Thyroid gland (tissue), 4 donors: Measurements from ENCODE around the gene ATP8B1. TPM values are rescaled to one million over a fixed set of nuclear protein-coding genes. Genes with fewer than 3 reads are reported as not detected.
"Not testable (repeated sequence)": the region's sequence is repeated elsewhere in the genome, so short reads cannot be mapped to it uniquely, and the experiment has no call there.

Source experiments
- DNase-seq, 2 donors: peaks; one replicate each; pipeline ENCODE4 v3.0.0-alpha.2; 2019
- H3K27ac ChIP-seq, 3 donors: fragments of 200-600 bp; sonication (generic); 1 replicate in 2 of 3; 2 replicates in 1 of 3; pipeline ENCODE4 v1.5.1; 2016 to 2019; ENCODE audit warnings: mild to moderate bottlenecking in 1 of 3, moderate library complexity in 1 of 3
- H3K27me3 ChIP-seq: fragments of 200-600 bp; sonication (generic); one replicate; pipeline ENCODE4 v1.5.1; 2019
- H3K36me3 ChIP-seq, 2 donors: fragments of 200-600 bp; sonication (generic); one replicate each; pipeline ENCODE4 v1.5.1; 2016 to 2019
- H3K4me1 ChIP-seq, 2 donors: fragments of 200-600 bp; sonication (generic); one replicate each; pipeline ENCODE4 v1.5.1; 2017 to 2019
- H3K4me3 ChIP-seq, 3 donors: fragments of 200-600 bp; sonication (generic); replicated peaks in 1 of 3; 1 replicate in 2 of 3; 2 replicates in 1 of 3; pipeline ENCODE4 v1.5.1; 2016; ENCODE audit warnings: mild to moderate bottlenecking in 1 of 3
- H3K9me3 ChIP-seq: fragments of 200-600 bp; sonication (generic); one replicate; pipeline ENCODE4 v1.5.1; 2017
- POLR2A ChIP-seq, 2 donors: fragments of 450-650 bp; IDR thresholded peaks; one replicate each; pipeline ENCODE4 v1.6.1; 2017; ENCODE audit warnings: antibody characterized with exemption in 2 of 2, mild to moderate bottlenecking in 2 of 2, moderate library complexity in 1 of 2
- WGBS, 2 donors: methylation state at CpG; one replicate each; pipeline ENCODE4 v1.1.5; 2017; 5-methylcytosine and 5-hydroxymethylcytosine counted together
- intact Hi-C: fragments of 100-400 bp; cut with DNase I; formaldehyde crosslinking; loops from one replicate; pipeline ENCODE4 v1.15.1; 2023
- total RNA-seq, 4 donors: library from RNA; depleted of rRNA; stranded (reverse); fragments of >200 nt; gene quantifications; one replicate each; pipeline ENCODE4 v1.2.3, GENCODE V29; 2016
- TF ChIP-seq, protein P1 (sequence below), 6 experiments: fragments of 200-600 bp in 3 of 6; fragments of 450-650 bp in 3 of 6; sonication (generic) in 3 of 6; IDR thresholded peaks; one replicate each; pipeline ENCODE4 v1.5.1; 2016 to 2019; ENCODE audit warnings: antibody characterized with exemption in 6 of 6, mild to moderate bottlenecking in 2 of 6, inconsistent platforms in 1 of 6, moderate library complexity in 1 of 6

ATP8B1 gene
- total RNA-seq, 4 donors from 2014 or later, result 45.8 to 71.8 (median 58.2) TPM

- Histone ChIP-seq H3K36me3 (no peaks in the 10 kb centered on the region), H3K4me1 (peaks cover 13 to 34% of the 10 kb centered on the region in 2 donors), H3K27me3 (no peaks in the 10 kb centered on the region), H3K9me3 (no peaks in the 10 kb centered on the region), H3K27ac (no peak overlapping the region), H3K4me3 (no peak overlapping the region)
- DNase-seq, result no peak
- WGBS, 2 donors, result 97 to 98% methylated on average over 2 of the region's 2 CpGs
- TF ChIP-seq POLR2A (IDR thresholded peaks at IDR 0.05), result no peak
- TF ChIP-seq, protein P1, sequence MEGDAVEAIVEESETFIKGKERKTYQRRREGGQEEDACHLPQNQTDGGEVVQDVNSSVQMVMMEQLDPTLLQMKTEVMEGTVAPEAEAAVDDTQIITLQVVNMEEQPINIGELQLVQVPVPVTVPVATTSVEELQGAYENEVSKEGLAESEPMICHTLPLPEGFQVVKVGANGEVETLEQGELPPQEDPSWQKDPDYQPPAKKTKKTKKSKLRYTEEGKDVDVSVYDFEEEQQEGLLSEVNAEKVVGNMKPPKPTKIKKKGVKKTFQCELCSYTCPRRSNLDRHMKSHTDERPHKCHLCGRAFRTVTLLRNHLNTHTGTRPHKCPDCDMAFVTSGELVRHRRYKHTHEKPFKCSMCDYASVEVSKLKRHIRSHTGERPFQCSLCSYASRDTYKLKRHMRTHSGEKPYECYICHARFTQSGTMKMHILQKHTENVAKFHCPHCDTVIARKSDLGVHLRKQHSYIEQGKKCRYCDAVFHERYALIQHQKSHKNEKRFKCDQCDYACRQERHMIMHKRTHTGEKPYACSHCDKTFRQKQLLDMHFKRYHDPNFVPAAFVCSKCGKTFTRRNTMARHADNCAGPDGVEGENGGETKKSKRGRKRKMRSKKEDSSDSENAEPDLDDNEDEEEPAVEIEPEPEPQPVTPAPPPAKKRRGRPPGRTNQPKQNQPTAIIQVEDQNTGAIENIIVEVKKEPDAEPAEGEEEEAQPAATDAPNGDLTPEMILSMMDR (IDR thresholded peaks at IDR 0.05), result no peak
- intact Hi-C loops, result no loop called here
These were observed 61.8 kb downstream of the ATP8B1 start for GRCh38 chr18:57741273-57741672.

- no peak for TF ChIP-seq POLR2A (IDR thresholded peaks at IDR 0.05)
- TF ChIP-seq, protein P1 (IDR thresholded peaks at IDR 0.05), result no peak
- 78 to 79% methylated on average over 7 of the region's 7 CpGs for WGBS, 2 donors
- no peak overlapping the region for H3K4me3 ChIP-seq
These were observed 65.0 kb downstream of the ATP8B1 start for GRCh38 chr18:57738078-57738477.

GRCh38 chr18:57737400-57738060 lies 65.6 kb downstream of the ATP8B1 start:
- no peaks in the 10 kb centered on the region for H3K9me3 ChIP-seq
- TF ChIP-seq POLR2A (IDR thresholded peaks at IDR 0.05), result no peak
- TF ChIP-seq, protein P1 (IDR thresholded peaks at IDR 0.05), result no peak
- H3K27me3 ChIP-seq, result no peaks in the 10 kb centered on the region
- WGBS, 2 donors, result 32 to 41% methylated on average over 8 of the region's 8 CpGs
- no peaks in the 10 kb centered on the region for H3K36me3 ChIP-seq
- H3K4me3 ChIP-seq, result no peak overlapping the region
- H3K27ac ChIP-seq, result peak overlapping the region; percentile 1 to 47 (median 10)
- DNase-seq, result peak; percentile 82
- H3K4me1 ChIP-seq, result peaks cover 13 to 20% of the 10 kb centered on the region in 2 donors
- intact Hi-C loops, result no loop called here

More at GRCh38 chr18:57738078-57738477, 65.0 kb downstream of the ATP8B1 start:
- no peak for DNase-seq
- peaks cover 13 to 20% of the 10 kb centered on the region in 2 donors for H3K4me1 ChIP-seq
- intact Hi-C loops, result no loop called here
- H3K27ac ChIP-seq, result peak overlapping the region; percentile 1 to 47 (median 20)
- H3K9me3 ChIP-seq, result no peaks in the 10 kb centered on the region
- H3K36me3 ChIP-seq, result no peaks in the 10 kb centered on the region
- no peaks in the 10 kb centered on the region for H3K27me3 ChIP-seq

GRCh38 chr18:57735042-57735441 lies 68.1 kb downstream of the ATP8B1 start:
- H3K4me1 ChIP-seq, result peaks cover 13 to 20% of the 10 kb centered on the region in 2 donors
- H3K4me3 ChIP-seq, H3K36me3 ChIP-seq, H3K27me3 ChIP-seq, H3K9me3 ChIP-seq, DNase-seq, H3K27ac ChIP-seq, intact Hi-C loops: not testable (repeated sequence)
- WGBS, 2 donors, result 98% methylated on average over 18 of the region's 18 CpGs

- no peak for DNase-seq
- Histone ChIP-seq H3K36me3 (no peaks in the 10 kb centered on the region), H3K4me3 (no peak overlapping the region), H3K27me3 (no peaks in the 10 kb centered on the region), H3K9me3 (no peaks in the 10 kb centered on the region), H3K27ac (no peak overlapping the region), H3K4me1 (peaks cover 13 to 22% of the 10 kb centered on the region in 2 donors)
- WGBS, 2 donors, result 95 to 98% methylated on average over 3 of the region's 3 CpGs
- intact Hi-C loops, result no loop called here
- TF ChIP-seq POLR2A (IDR thresholded peaks at IDR 0.05), result no peak
- TF ChIP-seq, protein P1 (IDR thresholded peaks at IDR 0.05), result no peak
These were observed 69.3 kb downstream of the ATP8B1 start for GRCh38 chr18:57733861-57734260.
